HEK293 (cell line): ENCODE data around the gene KIAA0319L.

Experiments
- GLI2 ChIP-seq: fragments of 450-650 bp; formaldehyde crosslinking; IDR thresholded peaks from 2 replicates; pipeline ENCODE4; 2017; ENCODE audit warnings: missing biosample characterization, missing genetic modification characterization, low read depth, borderline replicate concordance
- PRDM4 ChIP-seq: fragments of 450-650 bp; formaldehyde crosslinking; IDR thresholded peaks from 2 replicates; pipeline ENCODE4 v1.5.1; 2017; ENCODE audit warnings: missing biosample characterization, missing genetic modification characterization
- RBAK ChIP-seq: fragments of 450-650 bp; formaldehyde crosslinking; IDR thresholded peaks from 2 replicates; pipeline ENCODE4 v1.5.1; 2016; ENCODE audit warnings: missing biosample characterization, missing genetic modification characterization
- SETDB1 ChIP-seq: IDR thresholded peaks from one replicate; pipeline ENCODE4 v1.6.1; 2017; ENCODE audit warnings: mild to moderate bottlenecking, low read length, moderate library complexity, mixed read lengths; ENCODE audit not compliant: insufficient read length
- TCF7L2 ChIP-seq: IDR thresholded peaks from 2 replicates; pipeline ENCODE4 v1.6.1; 2011; ENCODE audit warnings: low read depth, mild to moderate bottlenecking, inconsistent platforms, low read length, moderate library complexity, borderline replicate concordance
- TRIM28 ChIP-seq: IDR thresholded peaks from 2 replicates; pipeline ENCODE4 v1.6.1; 2011; ENCODE audit warnings: low read length, control low read depth, borderline replicate concordance
- ZBTB6 ChIP-seq: fragments of 450-650 bp; formaldehyde crosslinking; IDR thresholded peaks from 2 replicates; pipeline ENCODE4 v1.5.1; 2017; ENCODE audit warnings: missing biosample characterization, missing genetic modification characterization
- ZNF121 ChIP-seq: fragments of 450-650 bp; formaldehyde crosslinking; IDR thresholded peaks from 2 replicates; pipeline ENCODE4 v1.5.1; 2016; ENCODE audit warnings: missing biosample characterization, missing genetic modification characterization
- ZNF324 ChIP-seq: fragments of 450-650 bp; formaldehyde crosslinking; IDR thresholded peaks from 2 replicates; pipeline ENCODE4 v1.5.1; 2016; ENCODE audit warnings: missing biosample characterization, missing genetic modification characterization
- ZNF341 ChIP-seq: fragments of 450-650 bp; formaldehyde crosslinking; IDR thresholded peaks from 2 replicates; pipeline ENCODE4; 2016; ENCODE audit warnings: low read depth, missing biosample characterization, missing genetic modification characterization
- ZNF37A ChIP-seq: fragments of 450-650 bp; IDR thresholded peaks from 2 replicates; pipeline ENCODE4 v1.5.1; 2018; ENCODE audit warnings: missing biosample characterization, missing genetic modification characterization
- ZNF391 ChIP-seq: fragments of 450-650 bp; formaldehyde crosslinking; IDR thresholded peaks from 2 replicates; pipeline ENCODE4 v1.5.1; 2016; ENCODE audit warnings: low read depth, missing biosample characterization, missing genetic modification characterization, borderline replicate concordance
- ZNF426 ChIP-seq: fragments of 450-650 bp; formaldehyde crosslinking; IDR thresholded peaks from 2 replicates; pipeline ENCODE4 v1.5.1; 2017; ENCODE audit warnings: missing biosample characterization, missing genetic modification characterization, mild to moderate bottlenecking, inconsistent platforms, moderate library complexity
- ZNF513 ChIP-seq: fragments of 450-650 bp; IDR thresholded peaks from 2 replicates; pipeline ENCODE4 v1.5.1; 2018; ENCODE audit warnings: missing biosample characterization, missing genetic modification characterization
- ZNF518A ChIP-seq: fragments of 450-650 bp; formaldehyde crosslinking; conservative IDR thresholded peaks from 2 replicates; pipeline ENCODE4 v1.5.1; 2016; ENCODE audit warnings: low read depth, missing biosample characterization, missing genetic modification characterization
- ZNF555 ChIP-seq: fragments of 450-650 bp; formaldehyde crosslinking; conservative IDR thresholded peaks from 2 replicates; pipeline ENCODE4 v1.5.1; 2017; ENCODE audit warnings: missing biosample characterization, mild to moderate bottlenecking, missing genetic modification characterization, inconsistent platforms
- ZNF654 ChIP-seq: fragments of 450-650 bp; formaldehyde crosslinking; IDR thresholded peaks from 2 replicates; pipeline ENCODE4 v1.5.1; 2016; ENCODE audit warnings: low read depth, missing biosample characterization, missing genetic modification characterization
- ZNF664 ChIP-seq: fragments of 450-650 bp; formaldehyde crosslinking; IDR thresholded peaks from 2 replicates; pipeline ENCODE4 v1.5.1; 2016; ENCODE audit warnings: missing biosample characterization, missing genetic modification characterization
- ZNF677 ChIP-seq: fragments of 450-650 bp; IDR thresholded peaks from 2 replicates; pipeline ENCODE4 v1.5.0; 2018; ENCODE audit warnings: missing biosample characterization, mild to moderate bottlenecking, missing genetic modification characterization, moderate library complexity

The KIAA0319L gene

GRCh38 chr1:35568975-35569395, 11.8 kb upstream of the KIAA0319L start (continued):
- TF ChIP-seq PRDM4 (tag by site-specific recombination), result no peak
- no peak for TF ChIP-seq ZNF555
- no peak for TF ChIP-seq RBAK (tag by site-specific recombination)
- TF ChIP-seq TRIM28, result no peak
- TF ChIP-seq ZBTB6 (tag by site-specific recombination), result no peak
- no peak for TF ChIP-seq ZNF426
- TF ChIP-seq ZNF391 (tag by site-specific recombination), result no peak
- no peak for TF ChIP-seq ZNF677 (tag by site-specific recombination)
- TF ChIP-seq ZNF654, result peak; percentile 96
- TF ChIP-seq ZNF121 (tag by site-specific recombination), result no peak
- no peak for TF ChIP-seq ZNF324 (tag by site-specific recombination)
- peak; percentile 77 for TF ChIP-seq ZNF664 (tag by site-specific recombination)
- no peak for TF ChIP-seq SETDB1
- TF ChIP-seq ZNF341 (tag by site-specific recombination), result no peak
- peak; percentile 54; the same call in 1 of the 2 replicates for TF ChIP-seq ZNF513 (tag by site-specific recombination)
- no peak for TF ChIP-seq TCF7L2
- TF ChIP-seq ZNF37A (tag by site-specific recombination), result no peak
- no peak for TF ChIP-seq GLI2
- no peak for TF ChIP-seq ZNF518A (tag by site-specific recombination)
